Measurements from ENCODE around the gene AKAP17A. TPM values are rescaled to one million over a fixed set of nuclear protein-coding genes. Genes with fewer than 3 reads are reported as not detected.

Gene AKAP17A, protein sequence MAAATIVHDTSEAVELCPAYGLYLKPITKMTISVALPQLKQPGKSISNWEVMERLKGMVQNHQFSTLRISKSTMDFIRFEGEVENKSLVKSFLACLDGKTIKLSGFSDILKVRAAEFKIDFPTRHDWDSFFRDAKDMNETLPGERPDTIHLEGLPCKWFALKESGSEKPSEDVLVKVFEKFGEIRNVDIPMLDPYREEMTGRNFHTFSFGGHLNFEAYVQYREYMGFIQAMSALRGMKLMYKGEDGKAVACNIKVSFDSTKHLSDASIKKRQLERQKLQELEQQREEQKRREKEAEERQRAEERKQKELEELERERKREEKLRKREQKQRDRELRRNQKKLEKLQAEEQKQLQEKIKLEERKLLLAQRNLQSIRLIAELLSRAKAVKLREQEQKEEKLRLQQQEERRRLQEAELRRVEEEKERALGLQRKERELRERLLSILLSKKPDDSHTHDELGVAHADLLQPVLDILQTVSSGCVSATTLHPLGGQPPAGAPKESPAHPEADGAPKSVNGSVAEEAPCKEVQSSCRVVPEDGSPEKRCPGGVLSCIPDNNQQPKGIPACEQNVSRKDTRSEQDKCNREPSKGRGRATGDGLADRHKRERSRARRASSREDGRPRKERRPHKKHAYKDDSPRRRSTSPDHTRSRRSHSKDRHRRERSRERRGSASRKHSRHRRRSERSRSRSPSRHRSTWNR
- total RNA-seq (100 to 1,000 TPM; 108 to 113 TPM), polyA plus RNA-seq (ENCODE audit: insufficient read depth, low read depth, low replicate concordance) (39.7 TPM)
- long read RNA-seq, donor 1, transcript AKAP17A-201 (5 exons, 3,204 nt), result major isoform, 9 of 14 reads
- long read RNA-seq, donor 1, partial matches to known transcripts, result 0 of 14 reads
- long read RNA-seq, donor 1, other reads (novel, unspliced or antisense), result 0 of 14 reads
- long read RNA-seq, donor 2, transcript AKAP17A-201 (5 exons, 3,204 nt), result major isoform, 5 of 28 reads
- long read RNA-seq, donor 2, partial matches to known transcripts, result 18 of 28 reads
- long read RNA-seq, donor 2, other reads (novel, unspliced or antisense), result 0 of 28 reads

DNA sequence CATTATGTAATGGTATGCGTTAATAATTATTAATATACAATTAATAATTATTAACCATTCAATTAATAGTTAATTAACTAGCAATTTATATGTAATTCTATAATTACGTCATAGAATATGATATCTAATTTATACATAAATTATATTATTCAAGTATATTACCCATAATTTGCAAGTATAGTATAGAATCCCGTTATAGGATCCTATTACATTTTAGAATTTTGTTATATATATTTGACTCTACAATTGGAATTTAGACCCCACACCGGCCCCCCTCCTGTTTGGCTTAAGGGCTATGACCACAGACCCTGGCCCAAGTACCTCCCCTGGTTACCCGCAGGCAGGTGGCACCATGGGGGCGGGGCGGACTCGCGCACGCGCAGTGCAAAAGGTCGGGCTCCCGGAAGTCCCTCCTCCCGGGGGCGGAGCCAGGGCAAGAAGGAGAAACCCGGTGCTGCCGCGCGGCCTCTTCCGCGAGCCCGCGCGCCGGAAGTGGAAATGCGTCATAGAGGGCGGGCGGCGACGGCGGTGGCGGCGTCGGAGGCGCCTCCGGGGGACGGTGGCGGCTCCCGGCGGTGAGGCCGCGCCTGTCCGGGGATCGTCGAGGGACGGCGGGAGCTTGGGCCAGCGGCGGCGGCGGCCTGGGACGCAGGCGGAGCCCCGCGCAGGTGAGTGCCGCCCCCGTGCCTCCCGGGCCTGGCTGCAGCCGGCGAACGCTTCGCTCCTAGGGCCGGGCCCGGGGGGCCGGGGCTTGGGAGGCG, at the start of gene AKAP17A:
TSS of gene AKAP17A (plus strand) at position 503 of the 761 bp plus-strand sequence. CDS start 1,859 bp downstream, outside the sequence.
- Histone ChIP-seq H3K27me3 (no peaks in the 10 kb centered on the region), H3K4me1 (peaks cover 14% of the 10 kb centered on the region), H3K4me3 (peak within 1 kb of the TSS; percentile 73 to 91), H3K36me3 (ENCODE audit: low read depth, missing control alignments) (no peaks in the 10 kb centered on the region), H3K27ac (peak within 1 kb of the TSS; percentile 89 to 90), H3K9me3 (no peaks in the 10 kb centered on the region)
- intact Hi-C loops (cut with DNase I; ENCODE audit: low total_unique reads), result loop anchor here (10.0 kb wide), 1 partner anchor 136 kb away; the partner anchor contains the start of gene ASMTL
- TF ChIP-seq, protein P1, sequence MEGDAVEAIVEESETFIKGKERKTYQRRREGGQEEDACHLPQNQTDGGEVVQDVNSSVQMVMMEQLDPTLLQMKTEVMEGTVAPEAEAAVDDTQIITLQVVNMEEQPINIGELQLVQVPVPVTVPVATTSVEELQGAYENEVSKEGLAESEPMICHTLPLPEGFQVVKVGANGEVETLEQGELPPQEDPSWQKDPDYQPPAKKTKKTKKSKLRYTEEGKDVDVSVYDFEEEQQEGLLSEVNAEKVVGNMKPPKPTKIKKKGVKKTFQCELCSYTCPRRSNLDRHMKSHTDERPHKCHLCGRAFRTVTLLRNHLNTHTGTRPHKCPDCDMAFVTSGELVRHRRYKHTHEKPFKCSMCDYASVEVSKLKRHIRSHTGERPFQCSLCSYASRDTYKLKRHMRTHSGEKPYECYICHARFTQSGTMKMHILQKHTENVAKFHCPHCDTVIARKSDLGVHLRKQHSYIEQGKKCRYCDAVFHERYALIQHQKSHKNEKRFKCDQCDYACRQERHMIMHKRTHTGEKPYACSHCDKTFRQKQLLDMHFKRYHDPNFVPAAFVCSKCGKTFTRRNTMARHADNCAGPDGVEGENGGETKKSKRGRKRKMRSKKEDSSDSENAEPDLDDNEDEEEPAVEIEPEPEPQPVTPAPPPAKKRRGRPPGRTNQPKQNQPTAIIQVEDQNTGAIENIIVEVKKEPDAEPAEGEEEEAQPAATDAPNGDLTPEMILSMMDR (IDR thresholded peaks at IDR 0.05), result no peak
- peak; percentile 38 for TF ChIP-seq POLR2A (IDR thresholded peaks at IDR 0.05)
- 2% methylated on average over 9 to 59 of the region's 66 CpGs for WGBS, 2 donors
- DNase-seq, result peak; percentile 95

DNA sequence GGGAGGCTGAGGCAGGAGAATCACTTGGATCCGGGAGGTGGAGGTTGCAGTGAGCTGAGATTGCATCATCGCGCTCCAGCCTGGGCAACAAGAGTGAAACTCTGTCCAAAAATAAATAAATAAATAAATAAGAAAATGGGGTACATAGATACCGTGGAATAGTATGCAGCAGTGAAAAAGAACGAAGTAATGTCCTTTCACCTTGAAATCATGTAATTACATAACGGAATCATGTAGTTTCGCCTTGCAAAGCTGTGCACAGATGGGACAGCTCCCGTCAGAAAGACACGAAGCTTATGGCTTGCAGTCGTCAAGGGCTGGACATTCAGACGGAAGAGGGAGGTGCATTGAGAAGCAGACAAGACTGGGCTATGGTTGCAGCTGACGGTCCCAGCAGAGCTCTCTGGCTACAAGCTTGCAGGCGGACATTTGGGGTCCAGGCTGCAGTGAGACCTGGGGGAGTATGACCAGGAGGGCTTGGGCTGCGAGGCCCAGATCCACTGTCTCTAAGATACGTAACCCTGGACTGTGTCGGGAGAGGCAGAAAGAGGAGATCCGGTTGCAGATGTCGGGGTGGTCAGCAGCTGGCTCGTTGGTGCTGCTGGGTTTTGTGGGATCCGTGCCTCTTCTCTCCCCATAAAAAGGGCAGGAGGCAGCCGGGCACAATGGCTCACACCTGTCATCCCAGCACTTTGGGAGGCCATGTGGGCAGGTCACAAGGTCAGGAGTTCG, 48.2 kb upstream of the AKAP17A start:
- no peak overlapping the region for H3K4me3 ChIP-seq
- DNase-seq, result no peak
- H3K36me3 ChIP-seq (ENCODE audit: low read depth, missing control alignments), result no peaks in the 10 kb centered on the region
- TF ChIP-seq, protein P1 (IDR thresholded peaks at IDR 0.05), result no peak
- no peak for TF ChIP-seq POLR2A (IDR thresholded peaks at IDR 0.05)
- no peaks in the 10 kb centered on the region for H3K27me3 ChIP-seq
- no peak overlapping the region for H3K27ac ChIP-seq
- H3K4me1 ChIP-seq, result no peaks in the 10 kb centered on the region
- 91% methylated on average over 19 to 22 of the region's 22 CpGs for WGBS, 2 donors
- no peaks in the 10 kb centered on the region for H3K9me3 ChIP-seq
- intact Hi-C loops (cut with DNase I; ENCODE audit: low total_unique reads), result no loop called here

DNA sequence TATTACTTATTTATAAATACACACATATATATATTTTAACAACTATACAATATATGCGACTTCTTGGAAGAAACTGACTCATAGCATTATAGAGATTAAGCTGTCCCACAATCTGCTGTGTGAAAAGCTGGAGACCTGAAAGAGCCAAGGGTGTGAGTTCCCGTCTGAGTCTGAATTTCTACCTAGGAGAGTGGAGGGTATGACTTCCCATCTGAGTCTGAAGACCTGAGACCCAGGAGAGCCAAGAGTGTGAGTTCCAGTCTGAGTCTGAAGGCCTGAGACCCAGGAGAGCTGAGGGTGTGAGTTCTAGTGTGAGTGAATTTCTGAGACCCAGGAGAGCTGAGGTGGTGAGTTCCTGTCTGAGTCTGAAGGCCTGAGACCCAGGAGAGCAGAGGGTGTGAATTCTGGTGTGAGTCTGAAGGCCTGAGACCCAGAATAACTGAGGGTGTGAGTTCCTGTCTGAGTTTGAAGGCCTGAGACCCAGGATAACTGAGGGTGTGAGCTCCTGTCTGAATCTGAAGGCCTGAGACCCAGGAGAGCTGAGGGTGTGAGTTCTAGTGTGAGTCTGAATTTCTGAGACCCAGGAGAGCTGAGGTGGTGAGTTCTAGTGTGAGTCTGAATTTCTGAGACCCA, 45.5 kb upstream of the AKAP17A start:
- Histone ChIP-seq H3K4me3 (no peak overlapping the region), H3K27ac (no peak overlapping the region)
- WGBS, 2 donors, result 86 to 89% methylated on average over 2 of the region's 2 CpGs

More for the DNA sequence above, 45.5 kb upstream of the AKAP17A start:
- intact Hi-C loops (cut with DNase I; ENCODE audit: low total_unique reads), result loop anchor here (5.0 kb wide), 1 partner anchor 74 kb away; no protein-coding TSS in a partner anchor
- Histone ChIP-seq H3K36me3 (ENCODE audit: low read depth, missing control alignments) (no peaks in the 10 kb centered on the region), H3K27me3 (no peaks in the 10 kb centered on the region), H3K4me1 (no peaks in the 10 kb centered on the region), H3K9me3 (no peaks in the 10 kb centered on the region)
- no peak for DNase-seq
- no peak for TF ChIP-seq POLR2A (IDR thresholded peaks at IDR 0.05)
- TF ChIP-seq, protein P1 (IDR thresholded peaks at IDR 0.05), result no peak
